ENCODE results near the gene SCAF11.

Gene SCAF11

DNA sequence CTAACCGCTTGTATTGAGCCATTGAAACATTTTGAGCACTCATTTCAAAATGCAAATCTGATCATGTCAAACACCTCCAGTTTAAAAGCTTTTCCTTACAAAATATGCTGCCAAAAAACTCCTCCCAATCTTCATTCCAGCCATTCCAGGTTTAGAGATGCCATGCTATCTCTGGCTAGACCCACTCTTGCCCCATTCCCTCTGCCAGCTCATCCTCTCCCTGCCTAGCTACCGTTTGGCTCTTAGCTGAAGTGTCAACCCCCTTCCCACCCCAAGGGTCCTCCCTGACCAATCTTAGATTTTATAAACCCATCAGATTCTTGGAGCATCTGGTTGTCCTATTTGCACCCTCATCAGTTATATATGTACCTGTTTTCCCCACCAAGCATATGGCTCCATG lies 75.0 kb downstream of the SCAF11 start:
- no peak for DNase-seq

DNA sequence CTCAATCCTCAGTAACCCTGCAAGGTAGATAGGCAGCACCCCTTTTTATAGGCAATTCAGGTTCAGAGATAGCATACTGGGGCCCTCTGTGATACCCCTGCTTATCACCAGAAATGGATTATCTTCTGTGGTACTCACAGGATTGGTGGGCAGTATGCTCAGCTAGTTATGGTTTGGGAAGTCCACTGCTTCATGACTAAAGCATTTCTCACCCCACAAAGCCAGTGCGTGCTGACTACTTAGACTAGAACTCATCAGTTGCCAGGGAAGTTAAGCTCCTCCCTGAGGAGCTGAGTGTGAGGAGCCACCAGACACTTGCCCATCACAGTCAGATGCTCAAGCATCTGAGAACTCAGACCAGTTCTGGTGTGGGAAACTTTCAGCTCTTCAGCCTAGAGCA lies 76.3 kb downstream of the SCAF11 start:
- no peak for DNase-seq

DNA sequence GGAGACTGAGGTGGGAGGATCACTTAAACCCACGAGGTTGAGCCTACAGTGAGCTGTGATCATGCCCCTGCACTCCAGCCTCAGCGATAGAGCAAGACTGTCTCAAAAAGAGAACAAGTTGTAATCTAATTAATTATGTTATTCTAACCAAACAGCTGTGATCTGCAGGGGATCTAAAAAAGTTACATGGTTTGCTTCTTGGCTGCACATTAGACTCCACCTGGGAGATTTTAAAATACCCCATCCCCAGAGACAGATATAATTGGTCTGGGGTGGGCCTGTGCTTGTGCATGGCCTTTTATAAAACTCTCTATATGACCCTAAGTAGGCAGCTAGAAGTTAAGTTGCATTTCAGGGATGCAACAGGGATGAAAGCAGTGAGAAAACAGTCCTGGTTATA lies 76.7 kb downstream of the SCAF11 start:
- no peak for DNase-seq

- peak; percentile 64 for DNase-seq
Measured at GRCh38 chr12:45912774-45913173, 77.6 kb downstream of the SCAF11 start.

- peak; percentile 9 for DNase-seq
Measured at GRCh38 chr12:45909041-45909713, 81.2 kb downstream of the SCAF11 start.

DNA sequence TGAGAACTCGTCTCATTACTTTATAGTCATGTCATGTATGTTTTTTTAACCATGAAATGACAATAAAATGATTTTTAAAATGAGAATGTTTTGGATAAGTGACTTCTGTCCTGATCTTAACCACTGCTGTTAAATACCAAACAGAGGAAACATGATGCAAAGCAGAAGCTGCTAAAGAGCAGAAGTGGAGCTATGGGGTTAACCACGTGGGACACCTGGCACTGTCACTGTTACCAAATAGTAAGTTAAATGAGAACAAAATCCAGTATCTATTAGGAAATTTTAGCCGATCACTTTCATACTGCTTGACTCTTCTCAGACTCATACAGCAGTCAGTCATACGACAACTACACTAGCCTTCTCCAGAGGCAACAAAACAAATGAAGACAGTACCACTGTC lies 82.4 kb downstream of the SCAF11 start:
- no peak for DNase-seq

- no peak for DNase-seq
Measured at GRCh38 chr12:45898094-45898493, 92.3 kb downstream of the SCAF11 start.

GRCh38 chr12:45895961-45896360 lies 94.4 kb downstream of the SCAF11 start:
- no peak for DNase-seq

GRCh38 chr12:45893240-45893639 lies 97.1 kb downstream of the SCAF11 start:
- no peak for DNase-seq

DNA sequence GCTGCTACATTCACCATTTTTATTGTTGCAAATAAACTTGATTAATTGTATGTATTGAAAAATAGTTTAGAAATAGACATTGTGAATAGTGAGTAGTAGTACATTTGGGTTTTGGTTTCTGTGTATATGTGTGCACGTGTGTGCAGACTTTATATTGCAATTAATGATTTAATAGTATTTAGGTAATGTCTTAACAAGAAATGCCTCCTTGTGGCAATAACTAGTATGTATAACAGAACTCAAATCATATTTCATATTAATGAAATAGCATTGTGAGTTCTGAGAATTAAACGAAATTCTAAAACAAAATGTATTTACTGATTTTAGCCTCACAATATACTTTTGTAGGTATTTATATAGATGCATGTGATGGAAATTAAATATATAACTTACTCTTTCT lies 100.1 kb downstream of the SCAF11 start:
- no peak for DNase-seq

DNA sequence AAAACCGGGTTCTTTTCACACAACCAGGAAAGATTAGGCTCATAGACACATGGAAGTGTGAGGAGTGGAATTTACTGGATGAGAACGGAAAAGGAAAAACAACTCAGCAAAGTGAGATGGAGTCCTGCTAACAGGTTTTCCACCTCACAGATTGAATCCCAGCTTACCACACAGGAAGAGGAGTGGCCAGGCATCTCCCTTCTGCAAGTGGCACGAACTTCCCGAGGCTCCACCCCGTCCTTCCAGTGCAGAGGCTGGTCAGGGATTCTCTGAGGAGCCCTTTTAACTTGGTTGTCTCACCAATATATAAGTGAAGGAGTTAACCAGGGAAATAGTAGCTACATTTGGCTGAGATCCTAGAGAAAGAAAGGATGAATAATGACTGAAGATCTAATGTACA lies 102.8 kb downstream of the SCAF11 start:
- no peak for DNase-seq

GRCh38 chr12:45886685-45887084 lies 103.7 kb downstream of the SCAF11 start:
- DNase-seq: no peak

- no peak for DNase-seq
Measured at GRCh38 chr12:45883187-45883586, 107.2 kb downstream of the SCAF11 start.

DNA sequence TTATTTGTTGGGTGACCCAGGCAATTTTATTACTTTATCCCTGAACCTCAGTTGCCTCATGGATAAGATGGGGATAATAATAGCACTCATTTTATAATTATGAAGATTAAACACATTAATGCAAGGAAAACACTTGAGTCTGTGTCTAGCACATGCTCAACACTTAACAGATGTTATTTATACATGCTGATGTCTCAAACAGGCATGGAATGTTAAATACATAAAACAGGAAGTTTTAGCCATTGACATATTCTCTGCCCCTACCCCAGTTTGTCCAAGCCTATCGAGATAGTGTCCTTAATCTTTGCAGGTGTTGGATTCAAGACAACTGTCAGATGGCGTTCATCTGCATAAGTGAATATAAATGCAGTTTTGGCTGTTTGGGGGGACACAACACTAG lies 109.8 kb downstream of the SCAF11 start:
- DNase-seq: no peak

- no peak for DNase-seq
Measured at GRCh38 chr12:45879363-45879895, 110.9 kb downstream of the SCAF11 start.

DNA sequence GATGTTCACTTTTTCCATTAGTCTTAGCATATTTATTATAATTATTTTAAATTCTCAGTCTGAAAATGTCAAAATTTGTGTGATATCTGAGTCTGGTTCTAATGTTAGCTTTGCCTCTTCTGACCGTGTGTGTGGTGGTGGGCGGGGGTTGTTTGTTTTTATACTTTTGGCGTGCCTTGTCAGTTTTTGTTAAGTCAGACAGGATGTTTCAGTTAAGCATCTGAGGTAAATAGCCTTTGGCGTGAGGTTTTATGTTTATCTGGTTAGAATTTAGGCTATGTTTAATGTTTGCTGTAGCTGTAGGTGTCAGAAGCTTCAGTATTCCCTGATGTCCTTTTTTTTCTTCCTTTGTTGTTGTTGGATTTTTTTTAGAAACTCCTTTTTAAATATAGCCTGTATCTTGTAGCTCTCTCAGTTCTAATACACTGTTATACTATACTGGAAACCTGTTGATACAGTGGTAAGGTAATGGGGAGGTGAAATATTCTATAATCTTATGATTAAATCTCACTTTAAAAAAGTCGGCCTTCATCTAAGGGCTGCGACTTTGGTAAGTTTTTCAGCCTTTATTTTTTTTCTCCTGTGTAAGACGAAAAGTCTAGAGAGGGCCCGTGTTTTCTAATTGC lies 111.6 kb downstream of the SCAF11 start:
- no peak for DNase-seq

DNA sequence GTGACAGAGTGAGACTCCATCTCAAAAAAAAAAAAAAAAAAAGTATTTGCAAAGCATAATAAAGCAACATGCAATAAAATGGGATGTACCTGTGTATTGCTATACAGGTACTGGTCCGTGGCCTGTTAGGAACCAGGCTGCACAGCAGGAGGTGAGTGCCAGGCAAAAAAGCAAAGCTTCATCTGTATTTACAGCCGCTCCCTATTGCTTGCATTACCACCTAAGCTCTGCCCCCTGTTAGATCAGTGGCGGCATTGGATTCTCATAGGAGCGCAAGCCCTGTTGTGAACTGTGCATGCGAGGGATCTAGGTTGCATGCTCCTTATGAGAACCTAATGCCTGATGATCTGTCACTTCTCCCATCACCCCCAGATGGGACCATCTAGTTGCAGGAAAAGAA lies 113.3 kb downstream of the SCAF11 start:
- no peak for DNase-seq

- no peak for DNase-seq
Measured at GRCh38 chr12:45872446-45872845, 117.9 kb downstream of the SCAF11 start.

Measured in NCI-H748 treated with DMSO at 0.1 percent for 48 hours (cell line).